ENCODE measurements around the gene ENAH.

- TF ChIP-seq RAD21 (IDR thresholded peaks at IDR 0.05; ENCODE audit: low read length), result no peak
- TF ChIP-seq MAX (IDR thresholded peaks at IDR 0.05; ENCODE audit: low read depth), result no peak
- TF ChIP-seq SIN3A (IDR thresholded peaks at IDR 0.05; ENCODE audit: borderline replicate concordance, low read depth, low read length), result no peak
- TF ChIP-seq EP300 (IDR thresholded peaks at IDR 0.05; ENCODE audit: borderline replicate concordance in 1 of 2, low read depth in 1 of 2, low read length in 1 of 2), result no peak
- no peak for TF ChIP-seq RXRA (IDR thresholded peaks at IDR 0.05; ENCODE audit: borderline replicate concordance, low read depth)
- no peak for TF ChIP-seq CTCF (IDR thresholded peaks at IDR 0.05)
Measured at GRCh38 chr1:225654277-225654597, 1.3 kb upstream of the ENAH start.
